HepG2 (cell line): Measurements from ENCODE around the gene RABGAP1L. TPM values are rescaled to one million over a fixed set of nuclear protein-coding genes. Genes with fewer than 3 reads are reported as not detected.

Source experiments
- ARNTL ChIP-seq: sonication (generic); formaldehyde crosslinking; IDR thresholded peaks from 2 replicates; pipeline ENCODE4 v1.4.0; 2020; ENCODE audit warnings: mild to moderate bottlenecking, missing genetic modification reagents
- HDAC1 ChIP-seq: sonication (generic); formaldehyde crosslinking; IDR thresholded peaks from 2 replicates; pipeline ENCODE4 v1.5.1; 2020; ENCODE audit warnings: mild to moderate bottlenecking, missing genetic modification reagents
- HNF4A ChIP-seq: sonication (generic); formaldehyde crosslinking; IDR thresholded peaks from 2 replicates; pipeline ENCODE4 v1.4.0; 2020; ENCODE audit warnings: missing genetic modification reagents
- RBAK ChIP-seq: sonication (generic); formaldehyde crosslinking; IDR thresholded peaks from 2 replicates; pipeline ENCODE4 v1.5.1; 2020; ENCODE audit warnings: mild to moderate bottlenecking, missing genetic modification reagents
- RFX1 ChIP-seq: fragments of 450-650 bp; IDR thresholded peaks from 2 replicates; pipeline ENCODE4 v1.6.1; 2017
- SIN3A ChIP-seq: IDR thresholded peaks from 2 replicates; pipeline ENCODE4 v1.6.1; 2011; ENCODE audit warnings: low read depth, mild to moderate bottlenecking, control low read depth, low read length, borderline replicate concordance
- SIX1 ChIP-seq: sonication (generic); formaldehyde crosslinking; IDR thresholded peaks from 2 replicates; pipeline ENCODE4 v1.4.0; 2020; ENCODE audit warnings: missing genetic modification reagents, borderline replicate concordance
- WIZ ChIP-seq: sonication (generic); formaldehyde crosslinking; IDR thresholded peaks from 2 replicates; pipeline ENCODE4 v1.5.1; 2020; ENCODE audit warnings: mild to moderate bottlenecking, missing genetic modification reagents
- ZBTB21 ChIP-seq: sonication (generic); formaldehyde crosslinking; IDR thresholded peaks from 2 replicates; pipeline ENCODE4 v1.4.0; 2020; ENCODE audit warnings: missing genetic modification reagents
- ZNF17 ChIP-seq: sonication (generic); formaldehyde crosslinking; IDR thresholded peaks from 2 replicates; pipeline ENCODE4 v1.5.0; 2020; ENCODE audit warnings: mild to moderate bottlenecking, missing genetic modification reagents
- ZNF460 ChIP-seq: sonication (generic); formaldehyde crosslinking; IDR thresholded peaks from 2 replicates; pipeline ENCODE4 v1.5.1; 2020; ENCODE audit warnings: missing genetic modification reagents, mild to moderate bottlenecking, borderline replicate concordance
- ZNF605 ChIP-seq: sonication (generic); formaldehyde crosslinking; IDR thresholded peaks from 2 replicates; pipeline ENCODE4 v1.8.0; 2022; ENCODE audit warnings: mild to moderate bottlenecking, missing genetic modification reagents
- polyA plus RNA-seq, 8 experiments: library from polyadenylated mRNA; depleted of rRNA in 3 of 8; stranded (reverse) in 7 of 8; unstranded in 1 of 8; fragments of >200 nt; fragmentation: Illumina TruSeq in 4 of 8; extraction: Trizol in 4 of 8; gene quantifications; 2 replicates each; pipeline versions ENCODE4 v1.2.1 to v1.2.3, GENCODE V29; 2011 to 2016; ENCODE audit warnings: low read depth in 4 of 8, missing spikeins in 1 of 8, mixed read lengths in 1 of 8; ENCODE audit not compliant: insufficient read depth in 1 of 8
- total RNA-seq, 5 experiments: library from RNA; depleted of rRNA; stranded (reverse); fragments of >200 nt; fragmentation: Illumina TruSeq; extraction: Trizol; gene quantifications; 2 replicates each; pipeline ENCODE4 v1.2.3, GENCODE V29; 2016; ENCODE audit warnings: low read depth in 1 of 5
- TF ChIP-seq, protein P1 (sequence below): sonication (generic); formaldehyde crosslinking; IDR thresholded peaks from 2 replicates; pipeline ENCODE4 v1.5.1; 2020; ENCODE audit warnings: missing genetic modification reagents, mild to moderate bottlenecking, borderline replicate concordance
- TF ChIP-seq, protein P2 (sequence below): sonication (generic); formaldehyde crosslinking; conservative IDR thresholded peaks from 2 replicates; pipeline ENCODE4 v1.4.0; 2020; ENCODE audit warnings: missing genetic modification reagents
- TF ChIP-seq, protein P3 (sequence below): sonication (generic); formaldehyde crosslinking; IDR thresholded peaks from 2 replicates; pipeline ENCODE4 v1.4.0; 2020; ENCODE audit warnings: missing genetic modification reagents, borderline replicate concordance
- TF ChIP-seq, protein P4 (sequence below): sonication (generic); formaldehyde crosslinking; IDR thresholded peaks from 2 replicates; pipeline ENCODE4 v1.4.0; 2020; ENCODE audit warnings: missing genetic modification reagents, borderline replicate concordance
- TF ChIP-seq, protein P5 (sequence below): sonication (generic); formaldehyde crosslinking; IDR thresholded peaks from 2 replicates; pipeline ENCODE4 v1.5.1; 2020; ENCODE audit warnings: missing genetic modification reagents, mild to moderate bottlenecking, borderline replicate concordance
- TF ChIP-seq, protein P6 (sequence below): sonication (generic); formaldehyde crosslinking; IDR thresholded peaks from 2 replicates; pipeline ENCODE4 v1.5.0; 2020; ENCODE audit warnings: mild to moderate bottlenecking, missing genetic modification reagents

The RABGAP1L gene
- total and polyA plus RNA-seq, 2 of the 13 experiments (the other 11 are each of a cell fraction or from before 2014, with no cell fraction given): 7.9 to 22.6 TPM

DNA sequence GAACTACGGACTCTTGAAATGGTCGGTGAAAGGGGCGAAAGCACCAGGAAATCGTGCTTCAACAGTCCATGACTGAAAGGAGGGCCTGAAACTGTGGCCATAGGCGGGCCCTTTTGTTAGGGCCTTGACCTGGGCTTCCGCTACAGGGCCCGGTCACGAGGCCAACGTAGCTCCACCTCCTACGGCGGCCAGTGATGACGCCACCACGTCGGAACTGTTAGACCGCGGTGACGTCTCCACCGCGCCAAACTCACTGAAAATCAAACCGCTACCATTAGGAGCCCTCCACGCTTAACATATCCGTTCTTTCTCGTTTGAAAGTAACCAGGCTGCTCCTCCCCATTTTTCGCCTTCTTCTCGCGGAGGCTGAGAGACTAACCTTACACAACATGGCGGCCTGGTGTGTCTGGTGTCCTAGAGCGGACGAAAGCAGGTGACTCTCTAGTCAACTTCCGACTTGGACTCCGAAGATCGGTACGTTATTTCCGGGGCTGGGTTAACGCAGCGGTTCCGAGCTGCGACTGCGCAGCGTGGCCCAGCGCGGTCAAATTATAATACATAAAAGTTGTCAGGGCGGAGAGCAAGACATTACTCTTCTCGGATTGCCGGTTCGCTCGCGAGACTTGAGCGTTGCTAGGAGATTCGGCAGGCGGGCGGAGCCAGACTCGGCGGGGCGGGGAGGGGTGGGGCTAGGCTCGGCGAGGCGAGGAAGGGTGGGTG, 840.1 kb downstream of the RABGAP1L start (continued):
- TF ChIP-seq ZBTB21 (CRISPR knock-in tag): peak; percentile 95
- TF ChIP-seq SIX1 (CRISPR knock-in tag): peak; percentile 34; the same call in 1 of the 2 replicates
- peak; percentile 74; the same call in 1 of the 2 replicates for TF ChIP-seq SIN3A
- TF ChIP-seq HDAC1 (CRISPR knock-in tag): peak; percentile 79
- peak; percentile 12; the same call in 1 of the 2 replicates for TF ChIP-seq HNF4A (CRISPR knock-in tag)
- TF ChIP-seq, protein P1, sequence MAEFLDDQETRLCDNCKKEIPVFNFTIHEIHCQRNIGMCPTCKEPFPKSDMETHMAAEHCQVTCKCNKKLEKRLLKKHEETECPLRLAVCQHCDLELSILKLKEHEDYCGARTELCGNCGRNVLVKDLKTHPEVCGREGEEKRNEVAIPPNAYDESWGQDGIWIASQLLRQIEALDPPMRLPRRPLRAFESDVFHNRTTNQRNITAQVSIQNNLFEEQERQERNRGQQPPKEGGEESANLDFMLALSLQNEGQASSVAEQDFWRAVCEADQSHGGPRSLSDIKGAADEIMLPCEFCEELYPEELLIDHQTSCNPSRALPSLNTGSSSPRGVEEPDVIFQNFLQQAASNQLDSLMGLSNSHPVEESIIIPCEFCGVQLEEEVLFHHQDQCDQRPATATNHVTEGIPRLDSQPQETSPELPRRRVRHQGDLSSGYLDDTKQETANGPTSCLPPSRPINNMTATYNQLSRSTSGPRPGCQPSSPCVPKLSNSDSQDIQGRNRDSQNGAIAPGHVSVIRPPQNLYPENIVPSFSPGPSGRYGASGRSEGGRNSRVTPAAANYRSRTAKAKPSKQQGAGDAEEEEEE: no peak; the same call in 1 of the 2 replicates
- no peak for TF ChIP-seq ZNF460 (CRISPR knock-in tag)
- no peak for TF ChIP-seq RBAK
- TF ChIP-seq WIZ (CRISPR knock-in tag): no peak
- peak; percentile 90 for TF ChIP-seq RFX1
- TF ChIP-seq, protein P2, sequence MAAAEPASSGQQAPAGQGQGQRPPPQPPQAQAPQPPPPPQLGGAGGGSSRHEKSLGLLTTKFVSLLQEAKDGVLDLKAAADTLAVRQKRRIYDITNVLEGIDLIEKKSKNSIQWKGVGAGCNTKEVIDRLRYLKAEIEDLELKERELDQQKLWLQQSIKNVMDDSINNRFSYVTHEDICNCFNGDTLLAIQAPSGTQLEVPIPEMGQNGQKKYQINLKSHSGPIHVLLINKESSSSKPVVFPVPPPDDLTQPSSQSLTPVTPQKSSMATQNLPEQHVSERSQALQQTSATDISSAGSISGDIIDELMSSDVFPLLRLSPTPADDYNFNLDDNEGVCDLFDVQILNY: peak; percentile 51; the same call in 1 of the 2 replicates
- TF ChIP-seq, protein P3, sequence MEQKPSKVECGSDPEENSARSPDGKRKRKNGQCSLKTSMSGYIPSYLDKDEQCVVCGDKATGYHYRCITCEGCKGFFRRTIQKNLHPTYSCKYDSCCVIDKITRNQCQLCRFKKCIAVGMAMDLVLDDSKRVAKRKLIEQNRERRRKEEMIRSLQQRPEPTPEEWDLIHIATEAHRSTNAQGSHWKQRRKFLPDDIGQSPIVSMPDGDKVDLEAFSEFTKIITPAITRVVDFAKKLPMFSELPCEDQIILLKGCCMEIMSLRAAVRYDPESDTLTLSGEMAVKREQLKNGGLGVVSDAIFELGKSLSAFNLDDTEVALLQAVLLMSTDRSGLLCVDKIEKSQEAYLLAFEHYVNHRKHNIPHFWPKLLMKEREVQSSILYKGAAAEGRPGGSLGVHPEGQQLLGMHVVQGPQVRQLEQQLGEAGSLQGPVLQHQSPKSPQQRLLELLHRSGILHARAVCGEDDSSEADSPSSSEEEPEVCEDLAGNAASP: peak; percentile 50
- TF ChIP-seq ZNF605 (CRISPR knock-in tag): 0 out of 2 replicates have a peak, but pooled peaks have one; percentile 5
- TF ChIP-seq ZNF17 (CRISPR knock-in tag): no peak; the same call in 1 of the 2 replicates
- TF ChIP-seq, protein P4, sequence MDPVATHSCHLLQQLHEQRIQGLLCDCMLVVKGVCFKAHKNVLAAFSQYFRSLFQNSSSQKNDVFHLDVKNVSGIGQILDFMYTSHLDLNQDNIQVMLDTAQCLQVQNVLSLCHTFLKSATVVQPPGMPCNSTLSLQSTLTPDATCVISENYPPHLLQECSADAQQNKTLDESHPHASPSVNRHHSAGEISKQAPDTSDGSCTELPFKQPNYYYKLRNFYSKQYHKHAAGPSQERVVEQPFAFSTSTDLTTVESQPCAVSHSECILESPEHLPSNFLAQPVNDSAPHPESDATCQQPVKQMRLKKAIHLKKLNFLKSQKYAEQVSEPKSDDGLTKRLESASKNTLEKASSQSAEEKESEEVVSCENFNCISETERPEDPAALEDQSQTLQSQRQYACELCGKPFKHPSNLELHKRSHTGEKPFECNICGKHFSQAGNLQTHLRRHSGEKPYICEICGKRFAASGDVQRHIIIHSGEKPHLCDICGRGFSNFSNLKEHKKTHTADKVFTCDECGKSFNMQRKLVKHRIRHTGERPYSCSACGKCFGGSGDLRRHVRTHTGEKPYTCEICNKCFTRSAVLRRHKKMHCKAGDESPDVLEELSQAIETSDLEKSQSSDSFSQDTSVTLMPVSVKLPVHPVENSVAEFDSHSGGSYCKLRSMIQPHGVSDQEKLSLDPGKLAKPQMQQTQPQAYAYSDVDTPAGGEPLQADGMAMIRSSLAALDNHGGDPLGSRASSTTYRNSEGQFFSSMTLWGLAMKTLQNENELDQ (CRISPR knock-in tag): peak; percentile 69; the same call in 1 of the 2 replicates
- TF ChIP-seq, protein P5, sequence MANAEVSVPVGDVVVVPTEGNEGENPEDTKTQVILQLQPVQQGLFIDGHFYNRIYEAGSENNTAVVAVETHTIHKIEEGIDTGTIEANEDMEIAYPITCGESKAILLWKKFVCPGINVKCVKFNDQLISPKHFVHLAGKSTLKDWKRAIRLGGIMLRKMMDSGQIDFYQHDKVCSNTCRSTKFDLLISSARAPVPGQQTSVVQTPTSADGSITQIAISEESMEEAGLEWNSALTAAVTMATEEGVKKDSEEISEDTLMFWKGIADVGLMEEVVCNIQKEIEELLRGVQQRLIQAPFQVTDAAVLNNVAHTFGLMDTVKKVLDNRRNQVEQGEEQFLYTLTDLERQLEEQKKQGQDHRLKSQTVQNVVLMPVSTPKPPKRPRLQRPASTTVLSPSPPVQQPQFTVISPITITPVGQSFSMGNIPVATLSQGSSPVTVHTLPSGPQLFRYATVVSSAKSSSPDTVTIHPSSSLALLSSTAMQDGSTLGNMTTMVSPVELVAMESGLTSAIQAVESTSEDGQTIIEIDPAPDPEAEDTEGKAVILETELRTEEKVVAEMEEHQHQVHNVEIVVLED (CRISPR knock-in tag): peak; percentile 99
- TF ChIP-seq ARNTL: 0 out of 2 replicates have a peak, but pooled peaks have one; percentile 37
- TF ChIP-seq, protein P6, sequence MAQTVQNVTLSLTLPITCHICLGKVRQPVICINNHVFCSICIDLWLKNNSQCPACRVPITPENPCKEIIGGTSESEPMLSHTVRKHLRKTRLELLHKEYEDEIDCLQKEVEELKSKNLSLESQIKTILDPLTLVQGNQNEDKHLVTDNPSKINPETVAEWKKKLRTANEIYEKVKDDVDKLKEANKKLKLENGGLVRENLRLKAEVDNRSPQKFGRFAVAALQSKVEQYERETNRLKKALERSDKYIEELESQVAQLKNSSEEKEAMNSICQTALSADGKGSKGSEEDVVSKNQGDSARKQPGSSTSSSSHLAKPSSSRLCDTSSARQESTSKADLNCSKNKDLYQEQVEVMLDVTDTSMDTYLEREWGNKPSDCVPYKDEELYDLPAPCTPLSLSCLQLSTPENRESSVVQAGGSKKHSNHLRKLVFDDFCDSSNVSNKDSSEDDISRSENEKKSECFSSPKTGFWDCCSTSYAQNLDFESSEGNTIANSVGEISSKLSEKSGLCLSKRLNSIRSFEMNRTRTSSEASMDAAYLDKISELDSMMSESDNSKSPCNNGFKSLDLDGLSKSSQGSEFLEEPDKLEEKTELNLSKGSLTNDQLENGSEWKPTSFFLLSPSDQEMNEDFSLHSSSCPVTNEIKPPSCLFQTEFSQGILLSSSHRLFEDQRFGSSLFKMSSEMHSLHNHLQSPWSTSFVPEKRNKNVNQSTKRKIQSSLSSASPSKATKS (CRISPR knock-in tag): no peak
